Sciatic nerve (tissue), 2 donors: ENCODE measurements around the gene QRICH2. TPM values are rescaled to one million over a fixed set of nuclear protein-coding genes. Genes with fewer than 3 reads are reported as not detected.
"Not testable (repeated sequence)": the region's sequence is repeated elsewhere in the genome, so short reads cannot be mapped to it uniquely, and the experiment has no call there.

Experiments
- ATAC-seq: fragments of 200-7000 bp; cut with Tn5 transposase; one replicate; pipeline ENCODE4 v1.9.1; 2020; ENCODE audit warnings: mild to moderate bottlenecking, moderate library complexity
- DNase-seq: peaks from one replicate; pipeline ENCODE4 v3.0.0-alpha.2; 2020; ENCODE audit warnings: low spot score
- intact Hi-C: fragments of 100-400 bp; cut with DNase I; formaldehyde crosslinking; loops from one replicate; pipeline ENCODE4 v1.14.2; 2022
- total RNA-seq: library from RNA; stranded (reverse); fragmentation: NEBNext Ultra II Directional; extraction: Animal tissue kit (Norgen Biotek cat#: 25700); gene quantifications from one replicate; pipeline ENCODE4 v1.2.1, GENCODE V29; 2021
- donor health status: DM: no; HTN: no; CAD: no.
- donor health status: DM: no; HTN: no; CAD: no.

Gene QRICH2
- total RNA-seq, 1 donor from 2014 or later = 4.1 TPM

GRCh38 chr17:76268991-76269981 is 38.8 kb downstream of the QRICH2 start:
- intact Hi-C loops = no loop called here
- no peak for ATAC-seq
- no peak for DNase-seq

- peak; percentile 87 for DNase-seq
- peak; percentile 49 for ATAC-seq
- intact Hi-C loops = no loop called here
Observed at GRCh38 chr17:76268015-76268749, 39.9 kb downstream of the QRICH2 start.

- intact Hi-C loops, ATAC-seq, DNase-seq: not testable (repeated sequence)
Observed at GRCh38 chr17:76267581-76268001, 40.5 kb downstream of the QRICH2 start.

DNA sequence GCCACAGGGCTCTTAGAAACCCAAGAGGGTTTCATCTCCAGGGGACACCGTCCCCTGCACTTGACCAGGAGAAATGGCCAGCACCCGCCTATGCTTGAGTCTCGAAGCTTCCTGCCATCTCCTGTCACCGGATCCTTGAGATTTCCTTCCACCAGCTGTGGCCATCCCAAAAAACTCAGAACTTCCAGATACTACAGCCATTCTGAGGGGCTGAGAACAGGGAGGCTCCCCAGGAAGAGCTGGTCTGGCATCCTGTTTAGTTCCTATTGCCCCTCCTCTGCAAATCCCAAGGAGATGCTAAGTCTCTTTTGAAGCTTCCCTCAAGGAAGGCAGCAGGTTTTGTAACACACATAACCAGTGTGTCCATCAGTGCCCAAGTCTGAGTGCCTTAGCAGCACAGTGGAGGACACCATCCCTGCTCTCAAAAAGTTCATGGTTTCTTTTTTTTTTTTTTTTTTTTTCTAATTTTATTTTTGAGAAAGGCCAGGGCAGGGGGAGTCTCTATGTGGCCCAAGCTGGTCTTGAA is 41.0 kb downstream of the QRICH2 start:
- DNase-seq = no peak
- intact Hi-C loops = no loop called here
- no peak for ATAC-seq

DNA sequence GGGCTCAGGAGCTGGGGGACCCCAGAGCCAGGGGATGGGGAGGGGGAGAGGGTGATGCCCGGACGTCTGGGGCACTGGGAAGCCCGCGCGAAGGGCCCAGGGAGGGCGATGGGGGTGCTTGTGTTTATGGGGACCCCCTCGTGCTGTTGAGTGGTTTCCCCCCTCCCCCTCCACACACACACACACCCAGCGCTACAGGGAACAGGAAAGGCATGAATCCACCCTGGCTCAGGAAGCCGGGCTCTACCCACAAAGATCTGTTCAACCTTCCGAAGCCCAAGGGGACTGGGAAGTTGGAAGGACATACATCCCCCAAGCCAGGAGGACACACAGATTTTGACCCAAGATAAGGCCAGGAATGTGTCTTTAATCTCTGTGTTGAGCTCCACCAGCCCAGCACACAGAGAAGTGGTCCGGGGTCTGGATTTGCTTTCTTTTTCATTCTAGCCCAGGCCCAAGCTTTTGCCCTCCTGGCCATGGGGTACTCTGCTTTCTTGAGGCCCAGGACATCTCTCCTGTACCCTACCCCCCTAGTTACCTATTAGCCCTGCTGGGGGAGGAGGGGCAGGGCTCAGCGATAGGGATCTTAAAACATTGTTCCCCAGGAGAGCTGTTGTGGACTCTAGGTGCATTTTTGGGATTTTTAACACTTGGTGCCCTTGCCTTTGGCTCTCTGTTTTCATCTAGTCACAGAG is 41.7 kb downstream of the QRICH2 start:
- ATAC-seq = no peak
- DNase-seq = no peak

GRCh38 chr17:76265624-76266243 is 42.3 kb downstream of the QRICH2 start:
- DNase-seq (no peak), ATAC-seq (no peak)
- intact Hi-C loops = no loop called here

More for the DNA sequence above, 41.7 kb downstream of the QRICH2 start:
- intact Hi-C loops = no loop called here

DNA sequence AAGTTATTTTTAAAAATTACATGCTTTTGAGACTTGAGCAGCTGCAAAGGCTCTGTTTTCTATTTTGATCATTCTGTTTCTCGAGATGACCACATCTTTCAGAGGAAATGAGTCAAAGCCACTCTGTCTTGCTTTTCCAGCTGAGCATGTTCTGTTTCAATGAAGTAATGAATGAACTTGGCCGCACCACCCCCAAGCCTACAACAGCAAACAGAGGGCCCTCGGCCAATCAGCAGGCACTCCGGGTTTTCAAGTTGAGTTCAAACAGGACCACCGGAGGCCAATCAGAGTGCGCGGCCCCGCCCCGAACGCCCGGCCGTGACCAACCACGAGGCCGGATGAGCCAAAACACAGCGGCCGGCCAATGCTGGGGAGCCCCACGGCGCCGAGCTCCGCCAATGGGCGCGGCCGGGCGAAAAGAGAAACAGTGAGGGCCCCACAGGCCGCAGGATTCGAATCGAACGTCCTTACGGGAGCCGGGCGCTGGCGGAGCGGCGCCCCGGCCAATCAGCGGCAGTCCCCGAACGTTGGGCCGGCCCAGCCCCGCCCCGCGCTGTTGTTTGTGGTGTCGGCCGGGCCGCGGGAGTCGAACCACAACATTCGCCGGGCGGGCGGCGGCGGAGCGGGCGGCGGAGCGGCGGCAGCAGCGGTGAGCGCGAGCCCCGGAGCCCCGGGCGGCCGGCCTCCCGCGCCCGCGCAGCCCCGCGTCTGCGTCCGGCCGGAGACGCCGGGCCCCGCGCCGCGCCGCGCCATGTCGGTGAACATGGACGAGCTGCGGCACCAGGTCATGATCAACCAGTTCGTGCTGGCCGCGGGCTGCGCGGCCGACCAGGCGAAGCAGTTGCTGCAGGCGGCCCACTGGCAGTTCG is 43.1 kb downstream of the QRICH2 start, which contains the start of gene UBALD2:
Gene UBALD2, plus strand, starts transcription at position 594 of the 869 bp plus-strand sequence. Its CDS starts 158 bp downstream, at position 752.
- intact Hi-C loops = no loop called here
- DNase-seq = peak; percentile 99
- ATAC-seq = peak; percentile 97

- no peak for ATAC-seq
Observed at GRCh38 chr17:76264425-76264754, 43.7 kb downstream of the QRICH2 start.

DNA sequence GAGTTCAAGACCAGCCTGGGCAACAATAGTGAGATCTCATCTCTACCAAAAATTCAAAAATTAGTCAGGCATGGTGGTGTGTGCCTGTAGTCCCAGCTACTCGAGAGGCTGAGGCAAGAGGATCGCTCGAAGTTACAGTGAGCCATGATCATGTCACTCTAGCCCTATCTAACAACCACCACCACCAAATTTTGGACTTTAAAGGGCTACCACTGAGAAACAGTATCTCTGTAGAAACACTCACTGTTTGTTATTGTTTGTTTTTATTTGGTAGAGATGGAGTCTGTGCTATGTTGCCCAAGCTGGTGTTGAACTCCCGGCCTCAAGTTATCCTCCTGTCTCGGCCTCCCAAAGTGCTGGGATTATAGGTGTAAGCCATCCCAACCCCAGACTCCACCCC is 44.2 kb downstream of the QRICH2 start:
- DNase-seq = no peak
- ATAC-seq = no peak
- intact Hi-C loops = no loop called here

More at GRCh38 chr17:76264425-76264754, 43.7 kb downstream of the QRICH2 start:
- DNase-seq = no peak
- intact Hi-C loops = no loop called here

DNA sequence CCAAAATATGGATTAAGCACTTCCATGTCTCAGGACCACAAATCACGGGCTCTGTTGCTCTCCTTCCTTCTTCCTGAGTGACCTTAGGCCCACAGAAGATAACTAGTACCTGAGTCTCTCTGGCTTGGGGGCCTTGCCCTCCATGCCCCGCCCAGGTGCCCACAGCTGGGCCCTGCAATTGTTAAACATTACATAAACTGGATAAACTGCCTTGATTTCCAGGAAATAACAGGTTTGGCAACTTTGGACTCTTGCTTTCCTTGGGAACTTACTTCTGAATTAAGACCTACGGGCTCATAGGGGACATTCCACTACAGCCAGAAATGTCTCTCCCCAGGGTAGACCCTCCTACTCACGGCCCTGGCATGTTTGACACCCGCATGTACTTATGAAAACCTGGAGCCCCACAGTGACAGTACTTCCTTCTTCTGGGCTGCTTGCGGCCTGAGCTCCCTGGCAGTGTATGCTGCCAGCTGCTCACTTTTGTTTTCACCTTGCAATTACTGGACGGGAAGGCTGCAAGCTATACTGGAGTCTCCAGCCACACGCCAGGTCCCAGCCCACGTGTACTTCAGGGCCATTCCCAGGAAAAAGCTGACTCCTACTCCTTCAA is 45.2 kb downstream of the QRICH2 start:
- intact Hi-C loops = no loop called here
- no peak for DNase-seq
- no peak for ATAC-seq

DNA sequence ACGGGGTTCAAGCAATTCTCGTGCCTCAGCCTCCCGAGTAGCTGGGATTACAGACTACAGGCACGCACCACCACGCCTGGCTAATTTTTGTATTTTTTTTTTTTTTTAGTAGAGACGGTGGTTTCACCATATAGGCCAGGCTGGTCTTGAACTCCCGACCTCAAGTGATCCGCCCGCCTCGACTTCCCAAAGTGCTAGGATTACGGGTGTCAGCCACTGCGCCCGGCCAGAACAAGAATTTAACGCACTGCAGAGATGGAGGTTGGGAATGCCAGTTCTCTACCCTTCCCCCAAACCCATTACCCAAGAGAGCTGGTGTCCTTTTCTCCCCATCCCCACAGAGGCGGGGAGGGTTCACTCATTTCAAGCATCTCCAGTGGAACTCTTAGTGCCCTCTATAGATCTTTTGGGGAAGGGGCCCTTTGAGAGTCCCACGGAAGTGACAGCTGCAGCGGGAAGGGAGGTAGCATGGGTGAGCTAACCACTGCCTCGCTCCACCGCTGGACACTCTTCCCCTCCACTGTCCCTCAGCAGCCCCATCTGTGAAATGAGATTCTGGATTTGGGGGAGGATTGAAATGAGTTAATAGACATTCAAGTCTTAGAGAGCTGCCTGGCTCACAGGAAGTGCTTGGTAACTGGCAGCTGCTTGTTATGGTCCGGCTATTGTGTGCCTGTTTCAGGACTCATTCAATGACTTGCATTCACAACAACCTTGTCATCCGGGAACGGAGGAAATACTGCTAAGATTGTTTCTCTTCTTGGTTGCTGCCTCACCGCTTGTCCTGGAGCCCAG is 46.5 kb downstream of the QRICH2 start:
- intact Hi-C loops = no loop called here
- ATAC-seq (no peak), DNase-seq (no peak)

DNA sequence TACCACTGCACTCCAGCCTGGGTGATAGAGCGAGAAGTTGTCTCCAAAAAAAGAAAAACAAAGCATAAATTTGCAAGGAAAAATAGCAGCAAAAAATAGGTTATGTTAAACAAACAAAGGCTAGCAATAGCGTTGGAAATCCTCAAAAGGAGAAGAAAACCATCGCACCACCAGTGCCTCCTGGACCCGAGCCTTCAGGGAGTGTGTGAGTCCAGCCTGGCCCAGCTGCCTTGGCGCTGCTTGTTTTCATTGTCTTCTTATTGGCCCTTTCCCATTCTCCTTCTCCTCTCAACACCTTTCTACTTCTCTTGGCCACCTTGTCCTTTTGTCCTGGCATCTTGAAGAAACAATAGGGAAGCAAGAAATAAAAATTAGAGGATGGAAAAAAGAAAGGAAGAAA is 47.4 kb downstream of the QRICH2 start:
- ATAC-seq (no peak), DNase-seq (no peak)
- intact Hi-C loops = no loop called here

GRCh38 chr17:76260220-76260619 is 47.9 kb downstream of the QRICH2 start:
- intact Hi-C loops = no loop called here
- ATAC-seq (no peak), DNase-seq (no peak)

- peak; percentile 48 for DNase-seq
- ATAC-seq, intact Hi-C loops: not testable (repeated sequence)
Observed at GRCh38 chr17:76256430-76257050, 51.5 kb downstream of the QRICH2 start.

DNA sequence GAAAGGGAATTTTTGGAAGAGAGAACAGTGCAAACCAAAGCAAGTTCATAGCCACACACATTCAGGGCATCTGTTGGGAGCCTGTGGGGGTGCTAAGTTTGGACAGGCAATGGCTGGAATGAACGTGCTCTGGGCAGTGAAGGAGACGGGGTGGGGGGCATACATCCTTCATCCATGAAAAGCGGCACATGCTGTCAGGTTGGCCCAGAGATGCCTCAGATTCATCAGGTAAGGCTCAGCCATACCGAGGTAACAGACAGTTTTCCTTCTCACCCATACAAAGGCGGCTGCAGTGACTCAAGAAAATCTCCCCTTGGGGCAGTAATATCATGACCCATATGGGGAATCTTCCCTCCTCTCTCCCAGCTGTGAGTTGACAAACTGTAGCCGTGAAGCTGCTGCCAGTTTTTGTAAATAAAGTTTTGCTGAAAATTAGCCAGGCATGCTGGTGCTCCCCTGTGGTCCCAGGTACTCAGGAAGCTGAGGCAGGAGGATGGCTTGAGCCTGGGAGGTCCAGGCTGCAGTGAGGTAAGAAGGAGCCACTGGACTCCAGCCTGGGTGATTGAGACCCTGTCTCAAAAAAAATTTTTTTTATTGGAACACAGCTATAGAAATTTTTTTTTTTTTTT is 52.2 kb downstream of the QRICH2 start:
- intact Hi-C loops = no loop called here
- ATAC-seq = no peak
- DNase-seq = no peak

DNA sequence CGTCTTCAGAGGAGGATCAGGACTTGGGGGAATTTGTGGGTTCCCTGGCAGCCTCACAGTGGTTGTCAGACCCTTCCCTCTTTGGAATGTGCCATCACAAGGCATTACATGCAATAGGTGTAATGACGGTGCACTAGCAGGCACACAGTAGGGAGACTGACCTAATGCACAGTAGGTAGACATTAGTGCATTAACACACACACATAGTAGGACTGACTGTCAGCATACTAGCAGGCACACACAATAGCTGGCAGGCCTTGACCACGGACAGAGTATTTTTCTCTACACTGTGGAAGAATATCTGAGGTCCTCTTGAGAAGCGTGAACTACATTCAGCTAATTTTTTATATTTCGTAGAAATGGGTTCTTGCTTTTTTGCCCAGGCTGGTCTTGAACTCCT is 53.8 kb downstream of the QRICH2 start:
- DNase-seq (no peak), ATAC-seq (no peak)
- intact Hi-C loops = no loop called here
